Measurements from ENCODE around the gene CCL4L2.
"Not testable (repeated sequence)": the region's sequence is repeated elsewhere in the genome, so short reads cannot be mapped to it uniquely, and the experiment has no call there.

CCL4L2 gene

DNA sequence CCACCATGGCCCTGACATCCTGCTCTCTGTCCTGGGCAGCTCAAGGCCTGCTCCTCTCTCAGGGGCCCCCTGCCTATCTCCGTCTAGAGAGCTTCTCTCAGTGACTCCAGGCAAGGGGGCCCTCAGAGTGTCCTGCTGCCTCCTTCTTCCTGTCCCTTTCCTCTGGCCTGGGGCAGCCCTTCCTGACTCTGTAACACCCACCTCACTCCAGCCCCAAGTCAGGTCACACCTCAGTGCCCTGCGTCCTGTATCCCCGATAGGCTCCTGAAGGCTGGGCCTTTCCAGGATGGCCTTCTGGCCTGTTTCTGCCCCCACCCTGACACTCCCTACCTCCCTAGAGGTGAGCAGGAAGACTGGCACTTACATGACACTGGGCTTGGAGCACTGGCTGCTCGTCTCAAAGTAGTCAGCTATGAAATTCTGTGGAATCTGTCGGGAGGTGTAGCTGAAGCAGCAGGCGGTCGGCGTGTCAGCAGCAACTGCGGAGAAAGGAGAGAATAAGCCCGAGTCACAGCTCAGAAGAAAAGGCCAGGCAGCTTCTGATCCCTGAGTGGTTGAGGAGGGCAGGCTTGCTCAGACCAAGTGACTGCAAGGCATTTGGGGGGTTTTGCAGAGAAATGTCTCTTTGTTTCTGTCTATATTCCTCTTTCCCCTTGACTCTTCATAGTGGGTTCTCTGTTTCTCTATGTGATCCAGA lies 15.3 kb upstream of the CCL4L2 start:
- DNase-seq (ENCODE audit: low spot score), result no peak

DNA sequence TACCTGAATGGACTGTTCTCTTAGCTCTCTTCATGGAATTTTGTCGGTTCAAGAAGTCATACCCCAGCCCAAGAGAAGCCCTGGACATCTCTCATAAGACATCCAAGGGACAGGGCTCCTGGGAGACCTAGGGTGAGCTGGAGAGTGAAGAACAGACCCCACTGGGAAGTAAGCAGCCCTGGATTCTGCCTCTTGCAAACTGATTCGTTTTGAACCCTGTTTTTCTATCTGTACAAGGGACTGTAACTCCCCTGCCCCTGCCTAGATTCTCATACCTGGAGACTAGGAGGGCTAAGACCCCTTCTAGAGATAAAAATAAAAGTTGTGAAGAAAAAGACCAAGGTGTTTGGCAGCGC lies 14.8 kb upstream of the CCL4L2 start:
- DNase-seq (ENCODE audit: low spot score), result no peak

DNA sequence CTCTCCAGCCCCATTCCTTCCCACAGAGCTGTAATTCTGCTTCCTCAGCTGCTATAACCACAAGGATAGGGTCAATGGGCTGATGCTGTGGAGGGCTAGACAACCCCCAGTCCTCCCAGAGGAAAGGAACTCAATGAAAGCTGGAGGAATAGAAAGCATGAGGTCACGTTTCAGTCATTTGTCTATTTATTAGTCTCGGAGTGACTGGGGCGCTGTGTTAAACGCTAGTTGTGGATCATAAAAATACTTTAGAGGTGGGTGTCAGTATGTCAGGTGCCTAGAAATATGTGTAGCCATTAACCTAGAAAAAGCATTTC lies 13.5 kb upstream of the CCL4L2 start:
- no peak for DNase-seq (ENCODE audit: low spot score)

DNA sequence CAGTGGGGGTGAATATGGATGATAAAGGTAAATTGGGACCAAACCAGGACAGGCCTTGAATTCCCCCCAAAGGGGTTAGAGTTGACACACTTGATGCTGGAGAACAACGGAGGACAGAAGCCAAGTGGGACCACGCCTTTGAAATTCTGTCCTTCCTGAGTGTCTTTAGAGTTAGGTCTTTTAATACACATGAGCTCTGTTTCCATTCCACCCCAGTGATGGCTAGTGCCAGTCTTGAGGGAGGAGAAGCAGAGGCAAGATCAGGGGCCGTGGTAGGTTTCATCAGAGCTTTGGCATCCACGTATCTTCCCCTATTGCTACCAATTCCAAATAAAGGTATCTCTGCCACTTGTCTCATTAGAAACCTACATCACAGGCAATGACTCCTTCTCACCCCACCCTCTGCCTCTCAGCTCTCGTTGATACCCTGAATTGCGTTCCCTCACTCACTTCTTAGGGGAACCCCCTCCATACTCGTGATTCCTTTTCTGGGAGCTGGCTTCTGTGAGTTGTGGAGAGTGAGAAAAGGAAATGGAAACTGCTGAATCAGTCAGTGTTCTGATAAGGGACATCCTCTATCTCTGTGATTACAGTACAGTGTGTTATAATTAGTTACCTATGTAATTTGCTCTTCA lies 11.9 kb upstream of the CCL4L2 start:
- DNase-seq (ENCODE audit: low spot score), result no peak

DNA sequence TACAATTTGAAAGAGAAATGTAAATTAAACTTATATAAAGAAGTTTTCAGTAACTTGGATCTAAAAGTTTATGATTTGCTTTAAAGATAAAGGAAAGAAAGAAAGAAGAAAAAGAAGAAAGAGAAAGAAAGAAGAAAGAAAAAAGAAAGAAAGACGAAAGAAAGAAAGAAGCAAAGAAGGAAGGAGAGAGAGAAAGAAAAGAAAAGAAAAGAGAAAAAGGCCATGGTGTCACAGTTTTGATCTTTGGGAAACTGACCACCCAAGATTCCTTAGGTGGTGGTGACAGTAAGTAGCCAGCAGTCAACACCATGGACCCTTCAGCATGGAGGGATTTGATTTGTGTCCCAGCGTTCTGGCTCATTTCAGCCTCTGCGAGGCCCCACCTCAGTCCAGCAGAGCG lies 9.8 kb upstream of the CCL4L2 start:
- not testable (repeated sequence) for DNase-seq (ENCODE audit: low spot score)

DNA sequence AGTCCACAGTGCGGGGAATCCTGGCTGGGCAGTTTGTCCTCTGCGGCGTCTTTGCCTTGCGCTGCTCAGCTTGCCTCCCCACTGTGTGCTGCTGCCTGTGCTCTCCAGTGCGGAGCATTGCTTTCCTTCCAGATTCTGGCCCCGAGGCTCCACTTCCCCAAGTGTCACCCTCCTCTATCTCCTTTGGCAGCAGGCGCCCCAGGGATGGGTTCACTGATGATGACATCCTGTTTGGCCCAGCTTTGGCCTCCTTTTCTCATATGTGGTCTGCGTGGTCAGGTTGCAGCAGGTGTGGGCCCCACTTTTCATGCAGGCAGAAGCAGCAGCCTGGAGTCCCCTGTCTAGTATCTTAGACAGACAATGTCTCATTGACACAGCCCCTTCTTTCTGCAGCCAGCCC lies 9.4 kb upstream of the CCL4L2 start:
- DNase-seq (ENCODE audit: low spot score), result not testable (repeated sequence)

DNA sequence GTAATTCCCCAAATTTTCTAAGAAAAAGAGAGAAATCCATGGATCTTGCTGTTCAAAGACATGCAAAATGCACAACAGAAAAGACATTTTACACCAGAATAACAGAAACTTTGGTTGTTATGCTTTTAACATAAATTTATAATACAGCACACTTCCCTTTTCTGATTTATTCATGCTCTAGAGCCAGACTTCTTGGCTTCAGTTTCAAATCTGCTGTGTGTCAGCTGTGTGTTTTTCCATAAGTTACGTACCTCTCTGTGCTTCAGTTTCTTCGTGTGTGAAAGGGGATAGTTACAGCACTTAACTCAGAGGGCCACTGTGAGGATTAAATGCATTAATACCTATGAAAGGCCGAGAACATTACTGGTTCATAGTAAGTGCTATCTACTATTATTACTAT lies 7.5 kb upstream of the CCL4L2 start:
- DNase-seq (ENCODE audit: low spot score), result no peak

DNA sequence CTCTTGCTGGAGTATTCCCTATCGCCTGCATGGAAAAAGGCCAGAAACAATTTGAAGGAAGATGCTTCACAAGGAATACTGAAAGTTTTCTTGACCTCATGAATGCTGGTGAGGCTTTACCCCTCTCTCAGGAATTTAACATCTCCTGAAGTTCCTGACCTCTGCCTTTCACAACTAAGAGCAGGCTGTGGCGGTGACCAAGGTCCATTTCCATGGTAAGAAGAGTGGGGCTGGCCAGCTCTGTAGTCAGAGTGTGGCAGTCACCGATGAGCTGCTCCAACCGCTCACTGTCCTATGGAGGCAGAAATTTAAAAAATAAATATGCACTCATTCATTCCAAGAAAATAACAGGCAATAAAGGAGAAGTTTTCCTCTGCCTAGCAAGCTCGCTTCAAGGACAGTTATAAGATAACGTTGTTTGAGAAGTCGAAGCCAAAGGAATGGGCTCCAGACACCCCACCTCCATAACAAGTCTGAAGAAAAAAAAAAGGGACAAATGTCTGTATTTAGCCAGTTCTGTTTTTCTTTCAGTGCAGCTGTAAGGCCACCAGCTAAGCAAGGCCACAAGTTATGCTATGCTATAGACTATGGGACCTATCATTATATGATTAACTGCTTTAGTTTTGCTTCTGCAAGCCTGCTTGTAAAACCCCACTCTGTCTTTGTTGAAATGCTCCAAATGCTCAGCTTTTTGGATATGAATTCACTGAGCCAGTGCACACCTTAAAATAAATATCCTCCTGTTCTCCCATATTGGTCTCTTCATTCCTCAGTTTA lies 6.0 kb upstream of the CCL4L2 start:
- no peak for DNase-seq (ENCODE audit: low spot score)

DNA sequence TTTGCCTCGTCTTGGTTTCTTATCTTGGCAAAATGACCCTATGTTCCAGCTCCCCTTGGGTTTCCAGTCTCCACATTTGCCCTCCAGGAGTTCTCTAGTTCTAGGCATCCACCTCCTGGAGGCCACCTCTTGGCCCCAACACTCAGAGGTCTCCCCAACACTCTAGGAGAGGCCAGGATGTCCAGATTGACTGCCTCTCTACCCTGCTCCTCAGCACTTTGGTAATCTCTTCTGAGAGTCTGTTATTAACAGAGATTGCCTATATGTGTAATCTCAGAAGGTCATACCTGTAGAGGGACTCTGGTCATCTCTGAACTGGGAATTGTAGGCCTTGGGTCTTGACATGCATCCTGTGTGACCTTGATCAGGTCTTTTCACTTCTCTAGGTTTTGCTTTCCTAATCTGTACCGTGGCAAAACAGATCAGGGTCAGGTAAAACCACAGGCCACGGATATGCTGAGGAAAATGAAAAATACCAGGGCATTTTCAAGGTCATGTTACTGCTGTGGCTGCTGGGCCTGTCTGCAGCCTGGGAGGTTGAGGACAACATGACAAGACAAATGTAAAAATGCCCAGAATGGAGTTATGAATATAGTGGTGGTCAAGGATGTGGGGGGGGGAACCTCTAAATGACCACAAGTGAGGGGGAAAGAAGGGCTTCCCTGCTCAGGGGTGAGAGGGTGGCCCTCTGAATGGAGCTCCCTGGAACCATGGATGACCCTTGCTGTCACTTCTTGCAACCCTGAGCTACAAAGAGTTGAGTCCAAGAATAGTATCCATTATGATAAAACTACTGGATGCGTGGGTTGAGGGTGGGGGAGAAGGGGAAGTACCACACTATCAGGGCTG lies 5.0 kb upstream of the CCL4L2 start:
- no peak for DNase-seq (ENCODE audit: low spot score)

DNA sequence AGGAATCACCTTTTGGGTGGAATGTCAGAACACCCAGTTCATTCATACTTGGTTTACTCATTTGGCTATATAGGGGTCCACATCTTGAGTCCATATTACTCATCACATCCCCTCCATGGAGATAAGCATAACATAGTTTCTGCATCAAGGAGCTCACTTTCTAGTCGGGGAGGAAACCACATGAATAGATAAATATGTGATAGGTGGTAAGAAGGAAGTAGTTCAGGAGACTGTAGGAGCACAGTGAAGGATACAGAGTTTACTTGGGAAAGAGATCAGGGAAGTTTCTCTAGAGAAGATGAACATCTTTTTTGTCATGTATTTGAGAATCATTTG lies 4.4 kb upstream of the CCL4L2 start:
- not testable (repeated sequence) for DNase-seq (ENCODE audit: low spot score)

DNA sequence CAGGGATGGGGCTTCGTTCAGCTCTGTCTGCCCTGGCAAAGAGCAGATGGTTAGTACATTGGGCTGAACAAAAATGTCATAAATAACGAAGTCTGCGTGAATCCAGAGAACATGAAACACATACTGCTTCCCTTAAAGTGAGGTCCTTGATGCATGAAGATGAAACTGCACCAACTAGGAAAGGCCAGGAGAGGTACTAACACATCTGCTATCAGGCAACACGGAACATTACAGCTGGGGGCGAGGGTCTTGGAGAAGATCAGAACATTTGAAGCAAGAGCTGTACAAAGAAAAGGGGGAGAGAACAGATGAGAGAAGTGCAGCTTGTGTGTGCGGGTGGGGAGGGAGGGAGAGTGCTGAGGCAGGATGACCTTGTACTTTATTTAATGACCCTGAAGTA lies 3.5 kb upstream of the CCL4L2 start:
- DNase-seq (ENCODE audit: low spot score), result not testable (repeated sequence)

DNA sequence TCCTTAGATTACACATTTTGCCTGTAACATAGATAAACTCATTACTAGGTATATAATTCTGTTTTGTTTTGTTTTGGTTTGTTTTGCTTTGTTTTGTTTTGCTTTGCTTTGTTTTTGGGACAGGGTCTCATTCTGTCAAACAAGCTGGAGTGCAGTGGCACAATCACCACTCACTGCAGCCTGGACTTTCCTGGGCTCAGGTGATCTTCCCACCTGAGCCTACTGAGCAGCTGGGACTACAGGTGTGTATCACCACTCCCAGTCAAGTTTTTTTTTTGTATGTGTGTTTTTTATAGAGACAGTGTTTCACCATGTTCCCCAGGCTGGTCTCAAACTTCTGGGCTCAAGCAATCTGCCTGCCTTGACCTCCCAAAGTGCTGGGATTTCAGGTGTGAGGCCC lies 1.3 kb upstream of the CCL4L2 start:
- DNase-seq (ENCODE audit: low spot score), result no peak

DNA sequence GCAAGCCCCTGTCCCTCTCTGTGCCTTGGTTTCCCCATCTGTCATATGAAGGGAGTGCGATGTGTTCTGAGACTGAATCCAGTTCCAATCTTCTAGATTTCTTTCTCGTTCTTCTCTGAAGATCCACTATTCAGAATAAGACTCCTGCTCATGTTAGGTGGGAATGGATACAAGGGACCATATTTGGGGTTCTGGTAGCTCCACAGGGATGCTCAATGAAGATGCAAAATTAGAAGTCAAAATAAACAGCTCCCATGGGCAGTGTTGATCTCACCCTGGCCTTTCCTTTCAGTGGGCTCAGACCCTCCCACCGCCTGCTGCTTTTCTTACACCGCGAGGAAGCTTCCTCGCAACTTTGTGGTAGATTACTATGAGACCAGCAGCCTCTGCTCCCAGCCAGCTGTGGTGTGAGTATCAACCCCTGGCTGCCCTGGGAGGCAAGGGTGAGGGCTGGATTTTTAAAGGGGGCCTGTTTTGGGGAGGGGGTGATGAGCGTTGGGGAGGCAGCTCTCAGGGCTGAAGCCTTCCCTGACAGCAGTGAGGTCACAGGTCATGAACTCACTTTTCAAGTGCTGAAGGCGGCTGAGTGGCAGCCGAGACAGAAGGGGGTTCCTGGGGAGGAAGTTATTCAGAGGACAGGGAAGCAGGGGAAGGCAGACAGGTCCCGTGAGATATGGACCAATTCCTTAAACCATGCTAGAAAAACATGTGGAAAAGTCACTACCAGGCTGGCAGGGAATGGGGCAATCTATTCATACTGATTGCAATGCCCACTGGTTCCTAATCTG lies 815 bp downstream of the CCL4L2 start:
- not testable (repeated sequence) for DNase-seq (ENCODE audit: low spot score)

DNA sequence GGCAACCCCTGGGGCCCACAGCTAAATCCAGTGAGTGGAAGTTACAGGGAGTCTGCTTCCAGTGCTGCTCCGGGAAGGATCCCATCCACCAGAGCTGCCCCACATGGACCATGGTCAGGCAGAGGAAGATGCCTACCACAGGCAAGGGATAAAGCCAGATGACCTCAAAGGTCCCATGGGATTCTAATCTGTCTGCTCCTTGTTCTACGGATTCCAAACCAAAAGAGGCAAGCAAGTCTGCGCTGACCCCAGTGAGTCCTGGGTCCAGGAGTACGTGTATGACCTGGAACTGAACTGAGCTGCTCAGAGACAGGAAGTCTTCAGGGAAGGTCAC lies 1.4 kb downstream of the CCL4L2 start:
- no peak for DNase-seq (ENCODE audit: low spot score)

DNA sequence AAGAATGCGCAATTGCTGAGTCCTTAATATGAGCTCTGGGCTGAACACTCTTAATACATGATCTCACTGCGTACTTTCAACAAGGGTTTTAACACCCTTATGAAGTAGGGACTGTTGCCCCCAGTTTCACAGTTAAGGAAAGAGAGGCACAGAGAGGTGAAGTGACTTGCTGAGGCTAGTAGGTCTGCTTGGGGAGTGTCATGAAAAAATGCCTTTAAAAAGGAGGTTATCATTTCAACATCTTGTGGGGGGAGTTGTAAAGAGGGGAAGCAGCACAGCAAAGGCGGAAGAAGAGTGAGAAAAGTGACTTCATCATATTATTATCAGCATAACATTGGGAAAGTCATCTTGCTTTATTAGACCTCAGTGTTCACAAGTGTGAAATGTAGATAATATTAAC lies 2.1 kb downstream of the CCL4L2 start:
- DNase-seq (ENCODE audit: low spot score), result no peak

DNA sequence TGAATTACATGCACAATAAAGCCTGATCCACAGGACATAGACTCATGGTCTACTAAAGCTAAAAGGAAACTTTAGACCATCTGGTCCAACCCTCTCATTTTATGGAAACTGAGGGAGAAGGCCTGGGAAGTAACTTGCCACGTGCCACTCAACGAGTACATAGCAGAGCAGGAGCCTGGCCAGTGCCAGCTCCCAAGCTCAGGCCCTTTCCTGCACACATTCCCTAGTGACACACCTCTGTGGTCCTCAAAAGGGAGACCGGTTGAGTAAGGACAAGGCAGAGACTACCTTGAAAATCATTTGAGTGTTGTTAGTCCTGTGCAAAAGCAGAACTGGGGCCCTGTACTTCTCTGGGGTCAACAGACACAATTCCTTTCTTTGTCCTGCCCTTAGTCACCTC lies 2.8 kb downstream of the CCL4L2 start:
- DNase-seq (ENCODE audit: low spot score), result no peak

DNA sequence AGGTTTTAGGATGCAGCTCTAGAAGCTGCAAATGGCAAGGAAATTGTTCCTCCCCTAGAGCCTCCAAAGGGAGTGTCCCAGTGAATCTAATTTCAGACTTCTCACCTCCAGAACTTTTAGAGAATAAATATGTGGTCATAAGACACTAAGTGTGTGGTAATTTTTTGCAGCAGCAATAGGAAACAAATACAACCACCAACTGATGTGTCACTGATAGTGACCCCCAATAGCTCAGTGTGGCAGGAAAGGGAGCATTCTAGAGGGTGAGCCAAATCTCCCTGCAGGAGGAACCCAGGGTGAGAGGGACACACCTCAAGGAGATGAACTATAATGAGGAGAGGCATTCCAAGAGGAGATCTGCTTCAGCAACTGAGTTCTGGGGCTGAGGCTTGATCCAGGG lies 4.1 kb downstream of the CCL4L2 start:
- DNase-seq (ENCODE audit: low spot score), result no peak

DNA sequence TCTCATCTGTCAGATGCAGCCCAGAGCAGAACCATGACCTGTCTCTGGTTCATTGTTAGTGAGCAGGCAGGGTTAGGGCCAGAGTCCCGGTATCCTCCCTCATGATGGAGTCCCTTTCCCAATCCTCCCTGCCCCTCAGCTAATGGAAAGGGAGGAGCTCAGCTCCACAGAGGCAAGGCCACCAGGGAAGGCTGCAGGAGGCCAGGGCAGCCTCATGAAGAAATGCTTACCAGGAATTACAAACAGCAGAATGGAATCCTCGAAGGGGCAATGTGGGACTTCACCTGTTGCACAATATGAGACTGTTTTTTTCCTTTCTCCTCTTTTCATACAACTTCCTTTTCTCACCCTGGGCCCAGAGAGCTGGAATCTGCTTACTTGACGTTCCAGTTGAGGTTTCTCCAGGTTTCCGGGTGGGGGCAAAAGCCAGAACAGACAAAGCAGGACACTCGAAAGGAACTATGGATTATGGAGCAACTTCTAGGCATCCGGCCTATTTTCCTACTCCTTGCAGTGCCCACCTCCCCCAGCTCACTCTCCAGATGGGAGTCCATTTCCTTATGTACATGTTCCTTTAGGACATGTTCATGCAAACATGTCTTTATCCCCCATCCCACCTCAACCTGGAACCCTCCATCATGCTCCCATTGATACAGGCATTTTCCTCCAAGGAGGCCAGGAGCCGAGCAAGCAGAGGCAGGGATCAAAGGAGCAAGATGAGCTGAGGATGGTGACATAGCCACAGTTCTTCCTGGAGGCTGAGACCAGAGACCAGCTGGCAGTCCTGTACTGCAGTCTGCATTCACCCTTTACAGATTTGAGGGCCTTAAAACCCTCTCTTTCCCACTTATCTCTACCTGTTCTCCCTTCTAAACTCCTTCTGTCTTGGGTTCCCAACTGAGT lies 4.8 kb downstream of the CCL4L2 start:
- not testable (repeated sequence) for DNase-seq (ENCODE audit: low spot score)

DNA sequence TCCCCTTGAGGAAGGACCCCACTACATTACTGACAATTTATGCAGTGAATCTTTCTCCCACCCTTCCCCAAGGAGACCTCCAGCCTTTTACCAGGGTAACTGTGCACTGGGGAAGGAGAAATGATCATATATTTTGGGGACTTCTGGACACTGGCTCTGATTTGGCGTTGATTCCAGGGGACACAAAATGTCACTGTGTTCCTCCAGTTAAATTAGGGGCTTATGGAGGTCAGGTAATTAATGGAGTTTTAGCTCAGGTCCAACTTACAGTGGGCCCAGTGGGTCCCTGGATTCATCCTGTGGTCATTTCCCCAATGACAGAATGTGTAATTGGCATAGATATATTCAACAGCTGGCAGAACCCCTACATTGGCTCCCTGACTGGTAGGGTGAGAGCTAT lies 8.7 kb downstream of the CCL4L2 start:
- DNase-seq (ENCODE audit: low spot score), result not testable (repeated sequence)

DNA sequence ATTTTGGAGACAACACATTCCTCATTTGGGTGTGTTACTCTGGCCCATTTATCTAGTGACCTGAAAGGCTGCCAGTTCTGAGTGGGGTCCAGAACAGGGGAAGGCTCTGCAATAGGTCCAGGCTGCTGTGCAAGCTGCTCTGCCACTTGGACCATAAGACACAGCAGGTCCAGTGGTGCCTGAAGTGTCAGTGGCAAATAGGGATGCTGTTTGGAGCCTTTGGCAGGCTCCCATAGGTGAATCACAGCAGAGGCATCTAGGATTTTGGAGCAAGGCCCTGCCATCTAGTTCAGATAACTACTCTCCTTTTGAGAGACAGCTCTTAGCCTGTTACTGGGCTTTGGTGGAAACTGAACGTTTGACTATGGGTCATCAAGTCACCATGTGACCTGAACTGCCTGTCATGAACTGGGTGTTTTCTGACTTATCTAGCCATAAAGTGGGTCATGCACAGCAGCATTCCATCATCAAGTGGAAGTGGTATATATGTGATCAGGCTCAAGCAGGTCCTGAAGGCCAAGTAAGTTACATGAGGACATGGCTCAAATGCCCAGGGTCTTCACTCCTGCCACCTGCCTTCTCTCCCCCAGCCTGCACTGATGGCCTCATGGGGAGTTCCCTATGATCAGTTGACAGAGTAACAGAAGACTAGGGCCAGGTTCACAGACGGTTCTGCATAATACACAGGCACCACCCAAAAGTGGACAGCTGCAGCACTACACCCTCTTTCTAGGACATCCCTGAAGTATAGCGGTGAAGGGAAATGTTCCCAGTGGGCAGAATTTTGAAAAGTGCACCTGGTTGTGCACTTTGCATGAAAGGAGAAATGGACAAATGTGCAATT lies 10.1 kb downstream of the CCL4L2 start:
- not testable (repeated sequence) for DNase-seq (ENCODE audit: low spot score)

Measured in HuH-7 (cell line).